Prostate gland (tissue), 2 donors: ENCODE data around the gene TRMU. TPM values are rescaled to one million over a fixed set of nuclear protein-coding genes. Genes with fewer than 3 reads are reported as not detected.

Experiments used
- DNase-seq: peaks from one replicate; pipeline ENCODE4 v3.0.0-alpha.2; 2019; ENCODE audit warnings: low spot score
- H3K27ac ChIP-seq, 2 donors: fragments of 200-600 bp; sonication (generic); 2 replicates each; pipeline ENCODE4 v1.5.1; 2017 to 2019
- H3K27me3 ChIP-seq: fragments of 200-600 bp; sonication (generic); replicated peaks from 2 replicates; pipeline ENCODE4 v1.5.1; 2019; ENCODE audit not compliant: insufficient read depth
- H3K36me3 ChIP-seq, 2 donors: fragments of 200-600 bp; sonication (generic); 1 replicate in 1 of 2; 2 replicates in 1 of 2; pipeline versions ENCODE4 v1.5.1 to v1.8.1; 2017 to 2019
- H3K4me1 ChIP-seq: fragments of 200-600 bp; sonication (generic); replicated peaks from 2 replicates; pipeline ENCODE4 v1.5.1; 2019
- H3K4me3 ChIP-seq, 2 donors: fragments of 200-600 bp; sonication (generic); 2 replicates each; pipeline ENCODE4 v1.5.1; 2017 to 2019
- H3K9me3 ChIP-seq: fragments of 200-600 bp; sonication (generic); 2 replicates; pipeline ENCODE4 v1.5.1; 2017
- POLR2A ChIP-seq: fragments of 450-650 bp; IDR thresholded peaks from one replicate; pipeline ENCODE4 v1.6.1; 2016; ENCODE audit warnings: antibody characterized with exemption, mild to moderate bottlenecking
- POLR2AphosphoS5 ChIP-seq: sonication (generic); formaldehyde crosslinking; IDR thresholded peaks from one replicate; pipeline ENCODE4 v1.6.1; 2017; ENCODE audit warnings: antibody characterized with exemption
- WGBS: methylation state at CpG from one replicate; pipeline ENCODE4 v1.1.5; 2018; 5-methylcytosine and 5-hydroxymethylcytosine counted together
- intact Hi-C: fragments of 100-400 bp; cut with DNase I; formaldehyde crosslinking; loops from one replicate; pipeline ENCODE4 v1.14.2; 2022
- total RNA-seq, 2 donors: library from RNA; depleted of rRNA; stranded (reverse); fragments of >200 nt; gene quantifications; one replicate each; pipeline ENCODE4 v1.1.0, GENCODE V29; 2016
- TF ChIP-seq, protein P1 (sequence below), 4 experiments: fragments of 200-600 bp in 2 of 4; fragments of 450-650 bp in 2 of 4; sonication (generic) in 2 of 4; IDR thresholded peaks; 1 replicate in 3 of 4; 2 replicates in 1 of 4; pipeline ENCODE4 v1.5.1; 2016 to 2019; ENCODE audit warnings: antibody characterized with exemption in 4 of 4, mild to moderate bottlenecking in 2 of 4, moderate library complexity in 2 of 4

TRMU gene
- total RNA-seq, 2 donors from 2014 or later, result 35.1 to 52.9 TPM

DNA sequence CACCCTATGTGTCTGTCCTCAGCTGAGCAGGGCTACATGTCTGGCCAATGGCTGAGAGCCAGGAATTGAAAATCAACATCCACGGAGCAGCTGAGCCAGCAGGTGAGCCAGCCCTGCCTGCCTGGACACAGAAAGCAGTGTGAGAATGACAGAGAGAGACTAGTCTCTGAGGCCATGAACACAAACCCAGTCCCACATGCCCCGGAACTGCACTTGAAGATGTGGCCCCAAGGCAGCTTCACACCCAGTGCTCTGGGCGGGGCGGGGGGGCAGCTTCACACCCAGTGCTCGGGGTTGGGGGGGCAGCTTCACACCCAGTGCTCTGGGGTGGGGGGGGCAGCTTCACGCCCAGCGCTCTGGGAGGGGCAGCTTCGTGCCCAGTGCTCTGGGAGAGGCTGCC is 37.6 kb downstream of the TRMU start:
- H3K4me1 ChIP-seq, result peaks cover 21% of the 10 kb centered on the region
- peak overlapping the region; percentile 70 to 77 for H3K27ac ChIP-seq
- H3K27me3 ChIP-seq, result no peaks in the 10 kb centered on the region
- no peaks in the 10 kb centered on the region for H3K9me3 ChIP-seq
- H3K4me3 ChIP-seq, result no peak overlapping the region
- WGBS, result 33% methylated on average over 2 of the region's 8 CpGs
- no peak for TF ChIP-seq POLR2A
- TF ChIP-seq POLR2AphosphoS5, result peak; percentile 62
- TF ChIP-seq, protein P1, sequence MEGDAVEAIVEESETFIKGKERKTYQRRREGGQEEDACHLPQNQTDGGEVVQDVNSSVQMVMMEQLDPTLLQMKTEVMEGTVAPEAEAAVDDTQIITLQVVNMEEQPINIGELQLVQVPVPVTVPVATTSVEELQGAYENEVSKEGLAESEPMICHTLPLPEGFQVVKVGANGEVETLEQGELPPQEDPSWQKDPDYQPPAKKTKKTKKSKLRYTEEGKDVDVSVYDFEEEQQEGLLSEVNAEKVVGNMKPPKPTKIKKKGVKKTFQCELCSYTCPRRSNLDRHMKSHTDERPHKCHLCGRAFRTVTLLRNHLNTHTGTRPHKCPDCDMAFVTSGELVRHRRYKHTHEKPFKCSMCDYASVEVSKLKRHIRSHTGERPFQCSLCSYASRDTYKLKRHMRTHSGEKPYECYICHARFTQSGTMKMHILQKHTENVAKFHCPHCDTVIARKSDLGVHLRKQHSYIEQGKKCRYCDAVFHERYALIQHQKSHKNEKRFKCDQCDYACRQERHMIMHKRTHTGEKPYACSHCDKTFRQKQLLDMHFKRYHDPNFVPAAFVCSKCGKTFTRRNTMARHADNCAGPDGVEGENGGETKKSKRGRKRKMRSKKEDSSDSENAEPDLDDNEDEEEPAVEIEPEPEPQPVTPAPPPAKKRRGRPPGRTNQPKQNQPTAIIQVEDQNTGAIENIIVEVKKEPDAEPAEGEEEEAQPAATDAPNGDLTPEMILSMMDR (IDR thresholded peaks at IDR 0.05), result peak in 1 of 4 experiments; percentile 5
- H3K36me3 ChIP-seq, result no peaks in the 10 kb centered on the region
- DNase-seq, result peak; percentile 81
- intact Hi-C loops, result no loop called here

DNA sequence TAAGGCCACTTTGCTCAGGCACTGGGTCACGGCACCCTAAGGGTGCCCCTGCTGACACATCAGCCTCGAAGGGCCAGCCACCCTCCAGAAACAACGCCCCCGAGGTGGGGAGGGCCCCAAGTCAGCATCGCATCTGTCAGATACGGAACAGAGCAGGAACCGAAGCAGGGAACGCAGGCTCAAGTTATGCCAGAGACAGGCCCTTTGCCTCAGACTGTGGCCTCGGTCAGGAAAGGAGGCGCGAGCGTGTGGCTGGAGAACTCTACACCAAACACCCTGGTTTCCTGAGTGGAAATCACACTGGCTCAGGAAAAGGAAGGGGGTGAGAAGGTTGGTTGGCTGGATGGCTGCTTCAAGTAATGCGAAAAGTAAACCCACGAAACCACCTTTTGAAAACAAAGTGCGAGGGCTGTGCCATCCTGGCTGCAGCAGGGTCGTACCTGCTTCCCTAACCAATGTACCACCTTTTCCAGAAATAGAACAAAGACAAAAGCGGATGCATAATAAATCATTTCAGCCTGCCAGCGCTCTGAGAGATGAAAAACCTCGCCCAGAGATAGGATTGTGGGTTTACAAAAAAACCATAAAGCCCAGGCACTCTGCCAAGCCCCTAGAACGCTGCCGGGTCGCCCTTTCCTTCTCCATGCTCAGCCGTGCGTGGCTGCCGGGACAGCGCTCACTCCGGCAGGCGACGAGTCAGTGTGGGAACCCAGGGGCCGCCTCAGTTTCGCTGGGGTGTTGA is 38.6 kb downstream of the TRMU start:
- WGBS, result 45% methylated on average over 31 of the region's 31 CpGs
- no peaks in the 10 kb centered on the region for H3K36me3 ChIP-seq
- H3K27me3 ChIP-seq, result no peaks in the 10 kb centered on the region
- intact Hi-C loops, result no loop called here
- H3K9me3 ChIP-seq, result no peaks in the 10 kb centered on the region
- DNase-seq, result no peak
- H3K4me1 ChIP-seq, result peaks cover 21% of the 10 kb centered on the region
- peak overlapping the region; percentile 70 to 77 for H3K27ac ChIP-seq
- H3K4me3 ChIP-seq, result no peak overlapping the region
- TF ChIP-seq POLR2A (no peak), POLR2AphosphoS5 (peak; percentile 7)

DNA sequence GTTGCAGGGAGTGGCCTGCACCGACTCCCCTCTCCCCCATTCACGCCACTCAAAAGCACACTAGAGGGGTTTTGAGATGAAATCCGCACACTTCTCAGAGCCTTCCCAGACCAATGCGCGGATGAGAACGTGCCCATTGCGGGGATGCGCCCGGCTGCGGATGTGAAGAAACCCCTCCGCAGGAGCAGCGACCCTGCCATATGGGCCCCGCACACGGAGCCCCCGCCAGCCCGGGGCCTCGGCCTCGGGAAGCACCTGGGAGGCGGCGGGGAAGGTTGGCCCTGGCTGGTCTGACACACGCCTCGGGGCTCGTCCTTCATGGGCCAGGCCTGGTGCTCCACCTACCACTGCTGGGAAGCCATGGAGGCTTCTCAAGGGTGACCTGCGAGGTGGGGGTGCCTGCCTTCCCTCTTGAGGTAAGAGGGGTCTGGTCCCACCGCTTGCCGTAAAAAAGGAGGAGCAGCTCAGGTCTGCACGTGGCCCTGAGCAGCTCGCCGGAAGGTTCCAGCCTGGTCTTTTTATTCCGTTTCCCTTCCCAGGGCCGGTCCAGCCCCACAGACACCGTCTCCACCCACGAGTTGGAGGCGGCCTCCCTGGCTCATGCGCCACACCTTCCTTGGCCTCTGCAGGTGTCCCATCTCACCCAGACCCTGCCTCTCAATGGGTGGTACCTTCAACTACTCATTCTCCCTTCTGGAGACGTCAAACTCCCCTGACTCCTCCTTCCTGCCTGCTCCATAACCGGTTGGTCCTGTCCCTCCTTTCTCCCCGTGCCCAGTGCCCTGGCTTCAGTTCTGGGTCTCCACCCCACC is 39.4 kb downstream of the TRMU start:
- DNase-seq, result peak; percentile 93
- no peaks in the 10 kb centered on the region for H3K9me3 ChIP-seq
- H3K4me1 ChIP-seq, result peaks cover 21% of the 10 kb centered on the region
- 61% methylated on average over 38 of the region's 38 CpGs for WGBS
- H3K27ac ChIP-seq, result peak overlapping the region; percentile 70 to 77
- no peak overlapping the region for H3K4me3 ChIP-seq
- H3K27me3 ChIP-seq, result no peaks in the 10 kb centered on the region
- no peaks in the 10 kb centered on the region for H3K36me3 ChIP-seq
- intact Hi-C loops, result no loop called here
- TF ChIP-seq, protein P1 (IDR thresholded peaks at IDR 0.05), result no peak
- TF ChIP-seq POLR2AphosphoS5, result peak; percentile 93
- peak; percentile 66 for TF ChIP-seq POLR2A

DNA sequence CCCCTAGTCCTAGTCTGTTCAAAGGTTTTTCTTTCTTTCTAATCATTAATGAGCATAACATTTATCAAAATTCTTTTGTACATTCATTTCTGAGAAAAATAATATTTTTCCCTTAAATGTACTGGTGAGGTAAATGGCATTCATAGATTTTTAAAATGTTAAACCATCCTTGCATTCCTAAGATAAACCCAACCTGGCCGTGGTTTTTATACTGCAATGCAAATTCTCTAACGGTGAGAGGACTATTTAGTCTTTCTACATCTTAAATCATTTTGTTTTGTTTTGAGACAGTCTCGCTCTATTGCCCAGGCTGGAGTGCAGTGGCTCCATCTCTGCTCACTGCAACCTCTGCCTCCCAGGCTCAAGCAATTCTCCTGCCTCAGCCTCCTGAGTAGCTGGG is 40.6 kb downstream of the TRMU start:
- H3K4me1 ChIP-seq, result peaks cover 21% of the 10 kb centered on the region
- WGBS, result 94% methylated on average over 3 of the region's 3 CpGs
- peak overlapping the region; percentile 65 to 70 for H3K27ac ChIP-seq
- intact Hi-C loops, result no loop called here
- H3K4me3 ChIP-seq, result no peak overlapping the region
- H3K36me3 ChIP-seq, result no peaks in the 10 kb centered on the region
- no peak for DNase-seq
- TF ChIP-seq, protein P1 (IDR thresholded peaks at IDR 0.05), result no peak
- TF ChIP-seq POLR2A, result no peak
- TF ChIP-seq POLR2AphosphoS5, result no peak
- H3K9me3 ChIP-seq, result no peaks in the 10 kb centered on the region
- no peaks in the 10 kb centered on the region for H3K27me3 ChIP-seq

DNA sequence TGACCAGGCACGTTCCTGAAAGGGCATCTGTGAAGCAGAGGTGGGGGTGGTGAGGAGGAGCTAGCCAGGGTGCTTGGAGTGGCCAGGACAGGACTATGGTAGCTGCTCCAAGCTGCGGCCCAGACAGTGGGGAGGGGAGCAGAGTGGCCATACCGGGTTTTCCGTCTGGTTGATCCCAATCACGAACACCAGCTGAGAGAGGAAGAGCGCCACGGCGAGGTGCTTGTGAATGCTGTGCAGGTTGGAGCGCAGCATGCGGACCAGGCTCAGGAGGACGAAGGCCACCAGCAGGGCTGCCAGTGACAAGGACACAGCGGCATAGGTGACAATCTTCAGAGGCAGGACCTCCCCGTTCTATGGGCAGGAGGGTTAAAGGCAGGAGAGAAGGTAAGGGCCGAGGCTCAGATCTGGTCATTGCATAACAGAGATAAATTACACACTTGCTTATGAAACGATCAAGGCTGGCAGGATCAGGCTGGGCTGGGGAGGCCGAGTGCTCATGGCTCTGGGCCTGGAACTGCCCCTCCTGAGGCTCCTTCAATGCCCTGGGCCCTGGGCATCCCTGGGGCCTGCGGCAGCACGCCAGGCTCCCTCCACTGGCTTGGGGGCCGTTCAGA is 41.5 kb downstream of the TRMU start:
- Histone ChIP-seq H3K4me1 (peaks cover 21% of the 10 kb centered on the region), H3K27ac (peak overlapping the region; percentile 46 to 61)
- TF ChIP-seq POLR2A (no peak), POLR2AphosphoS5 (no peak)
- TF ChIP-seq, protein P1 (IDR thresholded peaks at IDR 0.05), result no peak

More for the DNA sequence above, 41.5 kb downstream of the TRMU start:
- H3K27me3 ChIP-seq, result no peaks in the 10 kb centered on the region
- intact Hi-C loops, result no loop called here
- H3K36me3 ChIP-seq, result no peaks in the 10 kb centered on the region
- no peak overlapping the region for H3K4me3 ChIP-seq
- H3K9me3 ChIP-seq, result no peaks in the 10 kb centered on the region
- no peak for DNase-seq
- 84% methylated on average over 19 of the region's 19 CpGs for WGBS
